ENCODE results near the gene TMEM161A. TPM values are rescaled to one million over a fixed set of nuclear protein-coding genes. Genes with fewer than 3 reads are reported as not detected.

The TMEM161A gene
- total and polyA plus RNA-seq, 2 of the 13 experiments (the other 11 are each of a cell fraction or from before 2014, with no cell fraction given), result 25.9 to 31.4 TPM

DNA sequence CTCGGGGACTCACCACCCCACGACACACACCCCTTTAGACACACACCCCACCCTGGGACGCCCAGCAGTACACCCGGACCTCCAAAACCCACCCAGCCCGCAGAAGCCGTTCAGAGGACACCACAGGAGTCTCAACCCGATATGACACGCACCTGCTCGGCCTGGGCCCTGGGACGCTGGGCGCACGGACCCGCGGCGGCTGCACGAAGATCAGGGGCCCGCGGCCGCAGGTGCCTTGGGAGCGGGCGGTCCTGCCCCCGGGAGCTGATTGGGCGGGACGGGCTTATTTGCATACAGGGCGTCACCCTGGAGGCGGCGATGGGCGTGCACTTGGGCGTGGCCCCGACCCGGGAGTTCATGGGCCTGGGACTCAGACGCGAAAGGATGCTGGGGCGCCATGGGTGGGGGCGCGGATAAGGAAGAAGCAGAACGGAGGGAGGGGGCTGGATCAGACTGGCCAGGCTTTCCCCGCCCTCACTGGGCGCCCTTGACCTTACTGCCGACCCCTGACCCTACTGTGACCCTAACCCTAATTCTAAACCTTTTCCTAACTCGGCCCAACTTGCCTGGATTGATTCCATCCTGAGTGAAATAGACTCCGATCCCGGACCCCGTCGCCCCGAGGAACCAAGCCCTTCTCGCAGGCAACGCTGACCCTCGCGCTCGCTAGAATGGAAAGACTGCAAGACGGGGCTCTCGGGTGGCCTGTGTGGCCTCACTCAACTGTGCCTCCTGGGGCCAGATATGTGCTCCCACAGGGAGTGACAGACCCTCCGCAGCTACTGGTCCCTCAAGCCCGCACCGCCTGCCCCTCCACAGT lies 32.0 kb upstream of the TMEM161A start, which contains the start of gene MEF2B (continued):
- TF ChIP-seq, protein P1, sequence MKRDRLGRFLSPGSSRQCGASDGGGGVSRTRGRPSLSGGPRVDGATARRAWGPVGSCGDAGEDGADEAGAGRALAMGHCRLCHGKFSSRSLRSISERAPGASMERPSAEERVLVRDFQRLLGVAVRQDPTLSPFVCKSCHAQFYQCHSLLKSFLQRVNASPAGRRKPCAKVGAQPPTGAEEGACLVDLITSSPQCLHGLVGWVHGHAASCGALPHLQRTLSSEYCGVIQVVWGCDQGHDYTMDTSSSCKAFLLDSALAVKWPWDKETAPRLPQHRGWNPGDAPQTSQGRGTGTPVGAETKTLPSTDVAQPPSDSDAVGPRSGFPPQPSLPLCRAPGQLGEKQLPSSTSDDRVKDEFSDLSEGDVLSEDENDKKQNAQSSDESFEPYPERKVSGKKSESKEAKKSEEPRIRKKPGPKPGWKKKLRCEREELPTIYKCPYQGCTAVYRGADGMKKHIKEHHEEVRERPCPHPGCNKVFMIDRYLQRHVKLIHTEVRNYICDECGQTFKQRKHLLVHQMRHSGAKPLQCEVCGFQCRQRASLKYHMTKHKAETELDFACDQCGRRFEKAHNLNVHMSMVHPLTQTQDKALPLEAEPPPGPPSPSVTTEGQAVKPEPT (CRISPR knock-in tag; IDR thresholded peaks at IDR 0.05; ENCODE audit: low read depth), result no peak
- TF ChIP-seq SMC3 (IDR thresholded peaks at IDR 0.05; ENCODE audit: low read length), result no peak
- TF ChIP-seq, protein P2, sequence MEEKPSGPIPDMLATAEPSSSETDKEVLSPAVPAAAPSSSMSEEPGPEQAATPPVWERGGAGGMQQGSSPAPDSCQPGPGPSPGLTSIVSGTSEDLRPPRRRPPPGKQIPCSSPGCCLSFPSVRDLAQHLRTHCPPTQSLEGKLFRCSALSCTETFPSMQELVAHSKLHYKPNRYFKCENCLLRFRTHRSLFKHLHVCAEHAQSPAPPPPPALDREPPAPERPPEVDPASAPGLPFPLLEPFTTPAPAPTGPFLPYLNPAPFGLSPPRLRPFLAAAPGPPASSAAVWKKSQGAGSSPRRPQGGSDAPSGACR (CRISPR knock-in tag; IDR thresholded peaks at IDR 0.05), result no peak
- TF ChIP-seq GABPB1 (CRISPR knock-in tag; IDR thresholded peaks at IDR 0.05), result peak; percentile 58; the same call in 1 of the 2 replicates
- TF ChIP-seq KDM5B (CRISPR knock-in tag; IDR thresholded peaks at IDR 0.05; ENCODE audit: borderline replicate concordance), result no peak
- TF ChIP-seq KLF16 (CRISPR knock-in tag; IDR thresholded peaks at IDR 0.05), result 0 out of 4 replicates have a peak, but pooled peaks of 1 of the 2 experiments have one; percentile 27
- no peak for TF ChIP-seq ZNF263 (CRISPR knock-in tag; IDR thresholded peaks at IDR 0.05)
- no peak for TF ChIP-seq XBP1 (CRISPR knock-in tag; IDR thresholded peaks at IDR 0.05)
- TF ChIP-seq MED13 (CRISPR knock-in tag; IDR thresholded peaks at IDR 0.05), result no peak
- TF ChIP-seq, protein P3, sequence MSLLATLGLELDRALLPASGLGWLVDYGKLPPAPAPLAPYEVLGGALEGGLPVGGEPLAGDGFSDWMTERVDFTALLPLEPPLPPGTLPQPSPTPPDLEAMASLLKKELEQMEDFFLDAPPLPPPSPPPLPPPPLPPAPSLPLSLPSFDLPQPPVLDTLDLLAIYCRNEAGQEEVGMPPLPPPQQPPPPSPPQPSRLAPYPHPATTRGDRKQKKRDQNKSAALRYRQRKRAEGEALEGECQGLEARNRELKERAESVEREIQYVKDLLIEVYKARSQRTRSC (CRISPR knock-in tag; IDR thresholded peaks at IDR 0.05; ENCODE audit: low read depth), result no peak
- no peak for TF ChIP-seq FOXP1 (IDR thresholded peaks at IDR 0.05)
- TF ChIP-seq FOXP1 (CRISPR knock-in tag; IDR thresholded peaks at IDR 0.05), result no peak
- TF ChIP-seq PHF21A (CRISPR knock-in tag; IDR thresholded peaks at IDR 0.05), result peak; percentile 22; the same call in 1 of the 2 replicates
- TF ChIP-seq ARID2 (CRISPR knock-in tag; IDR thresholded peaks at IDR 0.05; ENCODE audit: borderline replicate concordance), result no peak
- no peak for TF ChIP-seq ZNF329 (CRISPR knock-in tag; IDR thresholded peaks at IDR 0.05; ENCODE audit: low read depth)
- TF ChIP-seq RFX3 (CRISPR knock-in tag; IDR thresholded peaks at IDR 0.05), result no peak
- no peak for TF ChIP-seq ZNF296 (CRISPR knock-in tag; conservative IDR thresholded peaks at IDR 0.05)
- TF ChIP-seq, protein P4, sequence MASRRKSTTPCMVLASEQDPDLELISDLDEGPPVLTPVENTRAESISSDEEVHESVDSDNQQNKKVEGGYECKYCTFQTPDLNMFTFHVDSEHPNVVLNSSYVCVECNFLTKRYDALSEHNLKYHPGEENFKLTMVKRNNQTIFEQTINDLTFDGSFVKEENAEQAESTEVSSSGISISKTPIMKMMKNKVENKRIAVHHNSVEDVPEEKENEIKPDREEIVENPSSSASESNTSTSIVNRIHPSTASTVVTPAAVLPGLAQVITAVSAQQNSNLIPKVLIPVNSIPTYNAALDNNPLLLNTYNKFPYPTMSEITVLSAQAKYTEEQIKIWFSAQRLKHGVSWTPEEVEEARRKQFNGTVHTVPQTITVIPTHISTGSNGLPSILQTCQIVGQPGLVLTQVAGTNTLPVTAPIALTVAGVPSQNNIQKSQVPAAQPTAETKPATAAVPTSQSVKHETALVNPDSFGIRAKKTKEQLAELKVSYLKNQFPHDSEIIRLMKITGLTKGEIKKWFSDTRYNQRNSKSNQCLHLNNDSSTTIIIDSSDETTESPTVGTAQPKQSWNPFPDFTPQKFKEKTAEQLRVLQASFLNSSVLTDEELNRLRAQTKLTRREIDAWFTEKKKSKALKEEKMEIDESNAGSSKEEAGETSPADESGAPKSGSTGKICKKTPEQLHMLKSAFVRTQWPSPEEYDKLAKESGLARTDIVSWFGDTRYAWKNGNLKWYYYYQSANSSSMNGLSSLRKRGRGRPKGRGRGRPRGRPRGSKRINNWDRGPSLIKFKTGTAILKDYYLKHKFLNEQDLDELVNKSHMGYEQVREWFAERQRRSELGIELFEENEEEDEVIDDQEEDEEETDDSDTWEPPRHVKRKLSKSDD (CRISPR knock-in tag; IDR thresholded peaks at IDR 0.05; ENCODE audit: low read depth), result no peak
- no peak for TF ChIP-seq HHEX (CRISPR knock-in tag; IDR thresholded peaks at IDR 0.05)
- TF ChIP-seq ZNF589 (CRISPR knock-in tag; conservative IDR thresholded peaks at IDR 0.05), result no peak
- TF ChIP-seq, protein P5, sequence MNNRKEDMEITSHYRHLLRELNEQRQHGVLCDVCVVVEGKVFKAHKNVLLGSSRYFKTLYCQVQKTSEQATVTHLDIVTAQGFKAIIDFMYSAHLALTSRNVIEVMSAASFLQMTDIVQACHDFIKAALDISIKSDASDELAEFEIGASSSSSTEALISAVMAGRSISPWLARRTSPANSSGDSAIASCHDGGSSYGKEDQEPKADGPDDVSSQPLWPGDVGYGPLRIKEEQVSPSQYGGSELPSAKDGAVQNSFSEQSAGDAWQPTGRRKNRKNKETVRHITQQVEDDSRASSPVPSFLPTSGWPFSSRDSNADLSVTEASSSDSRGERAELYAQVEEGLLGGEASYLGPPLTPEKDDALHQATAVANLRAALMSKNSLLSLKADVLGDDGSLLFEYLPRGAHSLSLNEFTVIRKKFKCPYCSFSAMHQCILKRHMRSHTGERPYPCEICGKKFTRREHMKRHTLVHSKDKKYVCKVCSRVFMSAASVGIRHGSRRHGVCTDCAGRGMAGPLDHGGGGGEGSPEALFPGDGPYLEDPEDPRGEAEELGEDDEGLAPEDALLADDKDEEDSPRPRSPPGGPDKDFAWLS (CRISPR knock-in tag; IDR thresholded peaks at IDR 0.05; ENCODE audit: borderline replicate concordance), result no peak
- TF ChIP-seq SIX4 (CRISPR knock-in tag; IDR thresholded peaks at IDR 0.05), result no peak
- TF ChIP-seq FOXO1 (CRISPR knock-in tag; IDR thresholded peaks at IDR 0.05), result no peak
